Stimulated activated naive CD4-positive, alpha-beta T cell treated with Interleukin-2 at 50 U/mL for 16 hours (primary cell): ENCODE measurements around the gene TRRAP.
"Not testable (repeated sequence)": the region's sequence is repeated elsewhere in the genome, so short reads cannot be mapped to it uniquely, and the experiment has no call there.

Source experiments
- DNase-seq: peaks from one replicate; lab custom pipeline; 2025; lab: John Stamatoyannopoulos, UW

TRRAP gene

DNA sequence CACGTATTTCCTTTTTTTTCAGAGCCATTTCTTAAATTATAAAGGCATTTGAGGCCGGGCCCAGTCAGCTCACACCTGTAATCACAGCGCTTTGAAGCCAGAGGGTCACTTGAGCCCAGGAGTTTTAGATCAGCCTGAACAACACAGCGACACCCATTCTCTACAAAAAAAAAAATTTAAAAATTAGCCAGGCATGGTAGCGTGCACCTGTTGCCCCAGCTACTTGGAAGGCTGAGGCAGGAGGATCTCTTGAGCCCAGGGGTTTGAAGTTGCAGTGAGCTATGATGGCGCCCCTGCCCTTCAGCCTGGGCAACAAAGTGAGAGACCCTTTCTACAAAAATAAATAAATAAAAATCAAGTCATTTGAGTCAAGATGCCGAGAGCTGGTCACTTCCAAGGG is 11.6 kb upstream of the TRRAP start:
- DNase-seq: no peak

- DNase-seq: no peak
These were observed 9.9 kb upstream of the TRRAP start for GRCh38 chr7:98868450-98868849.

- no peak for DNase-seq
These were observed 9.2 kb upstream of the TRRAP start for GRCh38 chr7:98869027-98869596.

GRCh38 chr7:98869597-98870120 is 8.7 kb upstream of the TRRAP start, which contains the start of gene TMEM130:
TMEM130 (minus strand) TSS chr7:98870014; CDS start chr7:98869861, 153 bp downstream.
- no peak for DNase-seq

GRCh38 chr7:98870121-98870651 is 8.1 kb upstream of the TRRAP start:
- DNase-seq: peak; percentile 74

- no peak for DNase-seq
These were observed 7.4 kb upstream of the TRRAP start for GRCh38 chr7:98870807-98871491.

DNA sequence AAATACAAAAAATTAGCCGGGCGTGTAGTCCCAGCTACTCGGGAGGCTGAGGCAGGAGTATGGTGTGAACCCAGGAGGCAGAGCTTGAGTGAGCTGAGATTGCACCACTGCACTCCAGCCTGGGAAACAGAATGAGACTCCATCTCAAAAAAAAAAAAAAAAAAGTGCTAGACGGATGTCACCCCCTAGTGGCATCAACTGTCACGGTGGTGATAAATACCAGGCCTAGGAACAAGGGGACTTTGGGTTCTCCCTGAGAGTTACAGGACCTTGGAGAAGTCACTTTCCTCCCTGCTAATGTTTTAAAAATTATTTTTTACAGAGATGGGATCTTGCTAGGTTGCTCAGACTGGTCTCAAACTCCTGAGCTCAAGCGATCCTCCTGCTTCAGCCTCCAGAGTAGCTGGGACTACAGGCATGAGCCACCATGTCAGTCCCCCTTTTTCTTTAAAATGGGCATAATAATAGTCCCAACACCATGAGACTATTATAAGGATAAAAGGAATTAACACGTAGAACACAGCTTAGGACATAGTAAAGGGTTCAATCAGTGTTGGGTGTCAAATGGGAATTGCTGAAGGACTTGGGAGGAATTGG is 5.9 kb upstream of the TRRAP start:
- DNase-seq: peak; percentile 5

- DNase-seq: not testable (repeated sequence)
These were observed 4.7 kb upstream of the TRRAP start for GRCh38 chr7:98873610-98874009.

GRCh38 chr7:98874942-98875341 is 3.4 kb upstream of the TRRAP start:
- no peak for DNase-seq

GRCh38 chr7:98875501-98875900 is 2.8 kb upstream of the TRRAP start:
- DNase-seq: no peak

DNA sequence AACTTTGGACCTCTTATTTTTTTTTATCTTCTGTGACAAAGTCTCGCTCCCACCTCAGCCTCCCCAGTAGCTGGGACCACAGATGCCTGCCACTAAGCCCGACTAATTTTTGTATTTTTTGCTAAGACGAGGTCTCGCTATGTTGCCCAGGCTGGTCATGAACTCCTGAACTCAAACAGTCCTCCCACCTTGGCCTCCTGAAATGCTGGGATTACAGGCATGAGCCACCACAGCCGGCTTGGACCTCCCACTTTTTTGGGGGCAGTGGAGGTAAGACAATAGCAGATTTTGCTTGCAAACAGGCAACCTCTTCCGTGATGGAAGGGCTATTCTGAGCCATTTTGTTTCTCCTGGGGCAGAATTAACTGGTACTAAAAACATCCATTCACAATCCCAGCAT is 1.2 kb upstream of the TRRAP start:
- no peak for DNase-seq

- no peak for DNase-seq
These were observed 504 bp upstream of the TRRAP start for GRCh38 chr7:98877692-98878364.

- peak; percentile 62 for DNase-seq
These were observed 1.1 kb downstream of the TRRAP start for GRCh38 chr7:98879198-98879978.

- DNase-seq: no peak
These were observed 1.6 kb downstream of the TRRAP start for GRCh38 chr7:98879979-98880315.

DNA sequence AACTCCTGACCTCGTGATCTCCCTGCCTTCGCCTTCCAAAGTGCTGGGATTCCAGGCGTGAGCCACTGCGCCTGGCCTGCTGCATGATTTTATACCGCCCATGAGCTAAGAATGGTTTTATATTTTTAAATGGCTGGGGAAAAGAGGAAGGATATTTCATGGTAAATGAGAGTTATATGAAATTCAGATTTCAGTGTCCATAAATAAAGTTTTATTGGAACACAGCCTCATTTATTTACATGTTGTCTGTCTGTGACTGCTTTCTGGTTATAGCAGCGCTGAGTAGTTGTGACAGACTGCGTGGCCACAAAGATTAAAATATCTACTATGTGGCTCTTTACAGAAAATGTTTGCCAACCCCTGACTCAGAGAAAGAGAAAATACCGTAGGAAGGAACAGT is 2.2 kb downstream of the TRRAP start:
- DNase-seq: no peak

GRCh38 chr7:98881561-98882315 is 3.4 kb downstream of the TRRAP start:
- peak; percentile 29 for DNase-seq

DNA sequence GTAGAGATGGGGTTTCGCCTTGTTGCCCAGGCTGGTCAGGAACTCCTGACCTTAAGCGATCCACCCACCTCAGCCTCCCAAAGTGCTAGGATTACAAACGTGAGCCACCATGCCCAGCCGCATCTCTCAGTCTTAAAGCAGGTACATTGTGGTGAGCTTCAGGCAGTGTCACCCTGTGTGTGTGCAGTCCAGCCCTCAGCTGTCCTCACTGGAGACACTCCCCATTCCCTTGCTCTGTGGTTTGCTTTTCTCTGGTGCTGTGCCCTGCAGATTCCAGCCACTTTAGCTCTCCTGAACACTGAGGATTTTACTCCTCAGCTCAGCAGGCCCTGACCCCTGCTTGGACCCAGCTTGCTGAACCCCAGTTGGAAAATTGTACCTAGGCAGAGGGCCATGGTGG is 6.1 kb downstream of the TRRAP start:
- DNase-seq: no peak

GRCh38 chr7:98887038-98887437 is 8.7 kb downstream of the TRRAP start:
- no peak for DNase-seq

DNA sequence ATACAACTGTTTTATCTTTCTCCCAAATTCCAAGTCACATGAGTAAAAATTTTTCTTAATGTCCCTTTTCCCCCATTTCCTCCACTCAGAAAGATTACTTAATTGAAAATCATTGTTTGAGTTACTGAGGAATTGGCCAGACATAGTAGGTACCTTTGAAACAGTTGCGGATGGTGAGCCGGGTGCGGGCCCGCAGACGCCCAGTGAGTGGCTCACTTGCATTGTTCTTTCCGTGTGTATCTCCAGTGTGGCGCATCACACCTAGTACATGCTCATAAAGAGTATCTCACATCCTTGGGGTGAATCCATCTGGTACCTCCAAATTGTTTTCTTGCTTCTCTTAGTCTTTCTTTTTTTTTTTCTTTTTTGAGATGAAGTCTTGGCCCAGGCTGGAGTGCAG is 14.3 kb downstream of the TRRAP start:
- DNase-seq: no peak

DNA sequence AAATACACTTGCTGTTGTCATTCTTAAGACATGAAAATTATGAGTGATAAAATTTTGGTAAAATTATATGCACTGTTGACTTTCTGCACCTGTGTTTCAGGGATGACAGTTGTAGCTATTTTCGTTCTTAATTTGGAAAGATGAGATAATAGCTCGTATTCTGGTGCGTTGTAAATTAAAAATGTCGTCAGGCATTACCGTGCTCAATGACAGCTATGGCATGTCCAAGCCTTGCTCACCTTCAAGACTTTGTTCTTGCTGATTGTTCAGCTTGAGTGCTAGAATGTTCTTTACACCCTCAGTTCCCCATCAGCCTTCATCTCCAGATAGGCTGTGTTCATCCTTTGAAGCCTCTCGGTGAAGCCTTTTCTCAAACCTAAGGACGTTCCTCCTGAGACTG is 21.5 kb downstream of the TRRAP start:
- DNase-seq: no peak

GRCh38 chr7:98900815-98901214 is 22.5 kb downstream of the TRRAP start:
- DNase-seq: no peak
